Measurements from ENCODE around the gene HEPACAM. TPM values are rescaled to one million over a fixed set of nuclear protein-coding genes. Genes with fewer than 3 reads are reported as not detected.

Gene HEPACAM
- total RNA-seq, 1 experiment from 2014 or later = not detected

- Histone ChIP-seq H3K18ac (ENCODE audit: insufficient read length, low read depth, low read length) (no peak overlapping the region), H4K8ac (replicated peaks; ENCODE audit: insufficient read length, low read depth, low read length) (no peak overlapping the region), H4K5ac (ENCODE audit: insufficient read length, low read depth, low read length) (no peak overlapping the region), H3K56ac (ENCODE audit: insufficient read length, low read depth, low read length) (no peak overlapping the region), H3T11ph (ENCODE audit: low read length) (no peak overlapping the region), H3K79me1 (ENCODE audit: insufficient read depth, low read depth, low read length, poor library complexity, severe bottlenecking) (no peaks in the 10 kb centered on the region), H3K23me2 (ENCODE audit: insufficient read length, low read depth, low read length, poor library complexity, severe bottlenecking) (no peaks in the 10 kb centered on the region), H2AFZ (ENCODE audit: low read length) (no peak overlapping the region), H3K4me1 (ENCODE audit: insufficient read depth, low read length) (peaks cover 4% of the 10 kb centered on the region; the same call in 1 of the 2 replicates), H2BK5ac (ENCODE audit: insufficient read length, low read length) (no peak overlapping the region), H2BK120ac (ENCODE audit: low read depth, low read length, poor library complexity, severe bottlenecking) (no peak overlapping the region), H3K4ac (ENCODE audit: low read depth, low read length) (no peak overlapping the region), H4K20me1 (ENCODE audit: control insufficient read depth, insufficient read depth, insufficient read length) (no peaks in the 10 kb centered on the region), H3K27me3 (ENCODE audit: insufficient read depth, low read length) (no peaks in the 10 kb centered on the region; the same call in 1 of the 2 replicates), H4K91ac (ENCODE audit: insufficient read length, low read depth, low read length) (no peak overlapping the region), H2BK15ac (ENCODE audit: low read depth, low read length) (no peak overlapping the region), H3K27ac (ENCODE audit: insufficient read length, low read depth, low read length) (no peak overlapping the region), H3K9ac (ENCODE audit: extremely low read depth, insufficient read length, low read length) (no peak overlapping the region), H3K79me2 (ENCODE audit: insufficient read depth, low read length) (no peaks in the 10 kb centered on the region), H3K9me3 (ENCODE audit: control insufficient read depth, low read depth, low read length) (no peaks in the 10 kb centered on the region), H2BK20ac (ENCODE audit: low read depth, low read length, poor library complexity, severe bottlenecking) (no peak overlapping the region), H3K23ac (ENCODE audit: insufficient read length, low read depth, low read length) (no peak overlapping the region), H2BK12ac (ENCODE audit: insufficient read length, low read depth, low read length) (no peak overlapping the region), H2AK5ac (ENCODE audit: insufficient read length, low read length) (no peak overlapping the region), H3K4me2 (ENCODE audit: insufficient read depth, insufficient read length, low read length) (no peak overlapping the region), H3K14ac (ENCODE audit: insufficient read depth, low read length) (no peak overlapping the region)
- no peak for TF ChIP-seq CTCF (conservative IDR thresholded peaks at IDR 0.05)
- H3K36me3 Mint-ChIP-seq (ENCODE audit: insufficient read depth in 1 of 3, low read depth in 3 of 3) = no peaks in the 10 kb centered on the region
- no CpG with 5 or more reads among the region's 1 CpG for WGBS (ENCODE audit: extremely low coverage, insufficient read length, low lambda C conversion rate)
- H3K27ac Mint-ChIP-seq = no peak overlapping the region
- H3K4me1 Mint-ChIP-seq = peaks cover 14% of the 10 kb centered on the region in 2 experiments
- H3K27me3 Mint-ChIP-seq (ENCODE audit: low read depth) = peaks cover 27% of the 10 kb centered on the region
- no peak for DNase-seq
- no peak overlapping the region for H3K4me3 Mint-ChIP-seq
- H3K9me3 Mint-ChIP-seq = peaks cover 3 to 4% of the 10 kb centered on the region in 2 experiments; a peak in 3 of 5 replicates
Observed at GRCh38 chr11:124902616-124903015, 33.2 kb downstream of the HEPACAM start.

All from H9 (cell line).